Muscle of leg (tissue), 16 donors: ENCODE measurements around the gene TOPORS. TPM values are rescaled to one million over a fixed set of nuclear protein-coding genes. Genes with fewer than 3 reads are reported as not detected.
A peak's percentile ranks its signal among the peaks of the same experiment; 100 is the strongest.
"Not testable (repeated sequence)": the region's sequence is repeated elsewhere in the genome, so short reads cannot be mapped to it uniquely, and the experiment has no call there.

Experiments used
- DNase-seq: peaks from one replicate; pipeline ENCODE4 v3.0.0; 2013
- H3K27ac ChIP-seq: one replicate; pipeline ENCODE4 v1.5.1; 2013; ENCODE audit warnings: mild to moderate bottlenecking, low read length, control low read depth
- H3K27me3 ChIP-seq: one replicate; pipeline ENCODE4 v1.6.1; 2013; ENCODE audit warnings: low read length; ENCODE audit not compliant: control insufficient read depth, insufficient read depth
- H3K36me3 ChIP-seq: one replicate; pipeline ENCODE4 v1.6.1; 2013; ENCODE audit warnings: low read length; ENCODE audit not compliant: control insufficient read depth, insufficient read depth
- H3K4me1 ChIP-seq: one replicate; pipeline ENCODE4 v1.6.1; 2013; ENCODE audit warnings: low read length; ENCODE audit not compliant: control insufficient read depth, insufficient read depth
- H3K4me3 ChIP-seq: one replicate; pipeline ENCODE4 v1.5.1; 2013; ENCODE audit warnings: low read length, control low read depth
- H3K9me3 ChIP-seq: replicated peaks from 2 replicates; pipeline ENCODE4 v1.6.1; 2013; ENCODE audit warnings: low read depth, low read length; ENCODE audit not compliant: control insufficient read depth
- WGBS: methylation state at CpG from one replicate; pipeline ENCODE4 v1.1.5; 2013; ENCODE audit warnings: missing lambda C conversion rate; ENCODE audit not compliant: insufficient coverage; 5-methylcytosine and 5-hydroxymethylcytosine counted together
- long read RNA-seq, 11 donors: transcript quantifications; one replicate each; lab custom pipeline, GENCODE V29; 2026
- polyA plus RNA-seq, 8 donors: library from polyadenylated mRNA; unstranded; fragments of 120-200 nt; gene quantifications; one replicate each; pipeline versions ENCODE4 v1.2.1 to v1.2.3, GENCODE V29; 2013; ENCODE audit warnings: inconsistent platforms in 1 of 8, low replicate concordance in 1 of 8; ENCODE audit not compliant: insufficient read length in 8 of 8, insufficient read depth in 1 of 8
- total RNA-seq: library from RNA; stranded (reverse); fragments of 120-200 nt; gene quantifications from one replicate; pipeline ENCODE4 v1.2.4, GENCODE V29; 2013

The TOPORS gene
- total RNA-seq (19.8 TPM), polyA plus RNA-seq (10 to 100 TPM; 13.6 to 22.5 (median 16.8) TPM)
- long read RNA-seq, donor 1, full-length matches to known transcripts = 5 of 5 reads
- long read RNA-seq, donor 1, partial matches to known transcripts = 0 of 5 reads
- long read RNA-seq, donor 1, other reads (novel, unspliced or antisense) = 0 of 5 reads
- long read RNA-seq, donor 2 = 0 reads
- long read RNA-seq, donor 3, full-length matches to known transcripts = 14 of 22 reads
- long read RNA-seq, donor 3, partial matches to known transcripts = 8 of 22 reads
- long read RNA-seq, donor 3, other reads (novel, unspliced or antisense) = 0 of 22 reads
- long read RNA-seq, donor 4, full-length matches to known transcripts = 1 of 1 reads
- long read RNA-seq, donor 4, partial matches to known transcripts = 0 of 1 reads
- long read RNA-seq, donor 4, other reads (novel, unspliced or antisense) = 0 of 1 reads
- long read RNA-seq, donor 5, full-length matches to known transcripts = 28 of 28 reads
- long read RNA-seq, donor 5, partial matches to known transcripts = 0 of 28 reads
- long read RNA-seq, donor 5, other reads (novel, unspliced or antisense) = 0 of 28 reads
- long read RNA-seq, donor 6, full-length matches to known transcripts = 11 of 11 reads
- long read RNA-seq, donor 6, partial matches to known transcripts = 0 of 11 reads
- long read RNA-seq, donor 6, other reads (novel, unspliced or antisense) = 0 of 11 reads
- long read RNA-seq, donor 7, full-length matches to known transcripts = 9 of 9 reads
- long read RNA-seq, donor 7, partial matches to known transcripts = 0 of 9 reads
- long read RNA-seq, donor 7, other reads (novel, unspliced or antisense) = 0 of 9 reads
- long read RNA-seq, donor 8, full-length matches to known transcripts = 6 of 6 reads
- long read RNA-seq, donor 8, partial matches to known transcripts = 0 of 6 reads
- long read RNA-seq, donor 8, other reads (novel, unspliced or antisense) = 0 of 6 reads
- long read RNA-seq, donor 9, full-length matches to known transcripts = 9 of 9 reads
- long read RNA-seq, donor 9, partial matches to known transcripts = 0 of 9 reads
- long read RNA-seq, donor 9, other reads (novel, unspliced or antisense) = 0 of 9 reads
- long read RNA-seq, donor 10, full-length matches to known transcripts = 8 of 8 reads
- long read RNA-seq, donor 10, partial matches to known transcripts = 0 of 8 reads
- long read RNA-seq, donor 10, other reads (novel, unspliced or antisense) = 0 of 8 reads
- long read RNA-seq, donor 11, full-length matches to known transcripts = 7 of 7 reads
- long read RNA-seq, donor 11, partial matches to known transcripts = 0 of 7 reads
- long read RNA-seq, donor 11, other reads (novel, unspliced or antisense) = 0 of 7 reads

- peak; percentile 98 for DNase-seq
- Histone ChIP-seq H3K4me1 (peaks cover 6% of the 10 kb centered on the region), H3K27me3 (no peaks in the 10 kb centered on the region), H3K9me3 (no peaks in the 10 kb centered on the region), H3K4me3 (peak within 1 kb of the TSS; percentile 86), H3K27ac (peak within 1 kb of the TSS; percentile 100), H3K36me3 (peaks cover 4% of the 10 kb centered on the region)
- under 1% methylated on average over 36 of the region's 46 CpGs for WGBS
These were observed at the start of gene TOPORS, which contains the start of gene SMIM27 for GRCh38 chr9:32552172-32552872. Gene TOPORS, minus strand, starts transcription at chr9:32552586. Its CDS starts 150 bp downstream, at chr9:32552436. Gene SMIM27, plus strand, starts transcription at chr9:32552327. Its CDS starts 108 bp downstream, at chr9:32552435.

- H3K36me3 ChIP-seq, H3K4me1 ChIP-seq, H3K4me3 ChIP-seq, H3K27me3 ChIP-seq, H3K9me3 ChIP-seq, H3K27ac ChIP-seq, DNase-seq: not testable (repeated sequence)
- WGBS = no CpG with 5 or more reads among the region's 3 CpGs
These were observed 46.6 kb upstream of the TOPORS start for GRCh38 chr9:32599021-32599420.

GRCh38 chr9:32596936-32597335 lies 44.5 kb upstream of the TOPORS start:
- Histone ChIP-seq H3K27ac (no peak overlapping the region), H3K9me3 (no peaks in the 10 kb centered on the region), H3K36me3 (no peaks in the 10 kb centered on the region), H3K27me3 (no peaks in the 10 kb centered on the region), H3K4me3 (no peak overlapping the region), H3K4me1 (no peaks in the 10 kb centered on the region)
- no peak for DNase-seq

GRCh38 chr9:32596096-32596865 lies 43.9 kb upstream of the TOPORS start:
- no peaks in the 10 kb centered on the region for H3K4me1 ChIP-seq
- peak; percentile 32 for DNase-seq
- no peaks in the 10 kb centered on the region for H3K9me3 ChIP-seq
- no peak overlapping the region for H3K27ac ChIP-seq
- H3K27me3 ChIP-seq = no peaks in the 10 kb centered on the region
- WGBS = 84% methylated on average over 4 of the region's 4 CpGs
- no peaks in the 10 kb centered on the region for H3K36me3 ChIP-seq
- no peak overlapping the region for H3K4me3 ChIP-seq

- WGBS = no CpG with 5 or more reads among the region's 1 CpG
- H3K4me1 ChIP-seq = no peaks in the 10 kb centered on the region
- H3K27ac ChIP-seq = no peak overlapping the region
- H3K4me3 ChIP-seq = no peak overlapping the region
- H3K36me3 ChIP-seq = no peaks in the 10 kb centered on the region
- no peaks in the 10 kb centered on the region for H3K27me3 ChIP-seq
- H3K9me3 ChIP-seq = no peaks in the 10 kb centered on the region
- DNase-seq = no peak
These were observed 38.5 kb upstream of the TOPORS start for GRCh38 chr9:32590898-32591297.

GRCh38 chr9:32590476-32590875 lies 38.1 kb upstream of the TOPORS start:
- WGBS = no CpG with 5 or more reads among the region's 2 CpGs
- Histone ChIP-seq H3K4me3 (no peak overlapping the region), H3K9me3 (no peaks in the 10 kb centered on the region), H3K27me3 (no peaks in the 10 kb centered on the region), H3K36me3 (no peaks in the 10 kb centered on the region), H3K27ac (no peak overlapping the region), H3K4me1 (no peaks in the 10 kb centered on the region)
- DNase-seq = no peak

- H3K9me3 ChIP-seq = no peaks in the 10 kb centered on the region
- WGBS = no CpG with 5 or more reads among the region's 6 CpGs
- no peaks in the 10 kb centered on the region for H3K4me1 ChIP-seq
- H3K27ac ChIP-seq = no peak overlapping the region
- DNase-seq = peak; percentile 80
- H3K27me3 ChIP-seq = no peaks in the 10 kb centered on the region
- H3K4me3 ChIP-seq = no peak overlapping the region
- H3K36me3 ChIP-seq = no peaks in the 10 kb centered on the region
These were observed 36.8 kb upstream of the TOPORS start for GRCh38 chr9:32589083-32589723.

- H3K27me3 ChIP-seq = no peaks in the 10 kb centered on the region
- no peak overlapping the region for H3K4me3 ChIP-seq
- H3K36me3 ChIP-seq = no peaks in the 10 kb centered on the region
- H3K9me3 ChIP-seq = no peaks in the 10 kb centered on the region
- no peak for DNase-seq
- H3K4me1 ChIP-seq = no peaks in the 10 kb centered on the region
- H3K27ac ChIP-seq = no peak overlapping the region
These were observed 35.5 kb upstream of the TOPORS start for GRCh38 chr9:32587901-32588300.
